Mesendoderm (in vitro differentiated cells): ENCODE data around the gene BCAP31.

Experiments
- DNase-seq: peaks from one replicate; pipeline ENCODE4 v3.0.0; 2013
- H2AK5ac ChIP-seq: 2 replicates; pipeline ENCODE4 v1.6.1; 2013; ENCODE audit warnings: low read length, inconsistent platforms
- H2BK120ac ChIP-seq: 2 replicates; pipeline ENCODE4 v1.6.1; 2013; ENCODE audit warnings: low read depth, mild to moderate bottlenecking, low read length, moderate library complexity, mixed read lengths
- H2BK15ac ChIP-seq: replicated peaks from 2 replicates; pipeline ENCODE4 v1.6.1; 2013; ENCODE audit warnings: low read depth, mild to moderate bottlenecking, moderate library complexity
- H2BK5ac ChIP-seq: 2 replicates; pipeline ENCODE4 v1.6.1; 2013; ENCODE audit warnings: low read length, inconsistent platforms
- H3K18ac ChIP-seq: 2 replicates; pipeline ENCODE4 v1.6.1; 2013; ENCODE audit warnings: mild to moderate bottlenecking, low read length, mixed read lengths
- H3K23ac ChIP-seq: one replicate; pipeline ENCODE4 v1.6.1; 2013; ENCODE audit warnings: low read length
- H3K27ac ChIP-seq: 2 replicates; pipeline ENCODE4 v1.5.1; 2013; ENCODE audit warnings: low read depth, mild to moderate bottlenecking, inconsistent platforms, low read length, moderate library complexity
- H3K27me3 ChIP-seq: 2 replicates; pipeline ENCODE4 v1.6.1; 2013; ENCODE audit warnings: low read length, control low read depth, mild to moderate bottlenecking, inconsistent platforms; ENCODE audit not compliant: insufficient read depth, poor library complexity
- H3K36me3 ChIP-seq: 2 replicates; pipeline ENCODE4 v1.6.1; 2013; ENCODE audit warnings: low read length, inconsistent platforms; ENCODE audit not compliant: control insufficient read depth, insufficient read depth
- H3K4ac ChIP-seq: one replicate; pipeline ENCODE4 v1.6.1; 2013; ENCODE audit warnings: low read depth, mild to moderate bottlenecking, low read length, moderate library complexity
- H3K4me1 ChIP-seq: 2 replicates; pipeline ENCODE4 v1.6.1; 2013; ENCODE audit warnings: low read depth, low read length, inconsistent platforms; ENCODE audit not compliant: control insufficient read depth
- H3K4me2 ChIP-seq: 2 replicates; pipeline ENCODE4 v1.6.1; 2013; ENCODE audit warnings: low read length
- H3K4me3 ChIP-seq: 2 replicates; pipeline ENCODE4 v1.5.1; 2013; ENCODE audit warnings: mild to moderate bottlenecking, low read length
- H3K56ac ChIP-seq: one replicate; pipeline ENCODE4 v1.6.1; 2013; ENCODE audit warnings: low read length
- H3K79me1 ChIP-seq: 2 replicates; pipeline ENCODE4 v1.6.1; 2013; ENCODE audit warnings: low read length, inconsistent platforms
- H3K79me2 ChIP-seq: 2 replicates; pipeline ENCODE4 v1.6.1; 2013; ENCODE audit warnings: mild to moderate bottlenecking, low read length; ENCODE audit not compliant: control insufficient read depth, insufficient read depth
- H3K9ac ChIP-seq: 2 replicates; pipeline ENCODE4 v1.6.1; 2013; ENCODE audit warnings: low read length, inconsistent platforms
- H4K5ac ChIP-seq: one replicate; pipeline ENCODE4 v1.6.1; 2013; ENCODE audit warnings: low read length
- H4K8ac ChIP-seq: one replicate; pipeline ENCODE4 v1.6.1; 2013; ENCODE audit warnings: low read depth, mild to moderate bottlenecking, control low read depth, low read length, moderate library complexity
- WGBS: extraction: QIAGEN DNeasy Blood & Tissue Kit; methylation state at CpG from one replicate; pipeline ENCODE4 v1.1.7; 2013; ENCODE audit warnings: low lambda C conversion rate, missing lambda C conversion rate; ENCODE audit not compliant: insufficient coverage; ENCODE audit errors: extremely low coverage; 5-methylcytosine and 5-hydroxymethylcytosine counted together

The BCAP31 gene

DNA sequence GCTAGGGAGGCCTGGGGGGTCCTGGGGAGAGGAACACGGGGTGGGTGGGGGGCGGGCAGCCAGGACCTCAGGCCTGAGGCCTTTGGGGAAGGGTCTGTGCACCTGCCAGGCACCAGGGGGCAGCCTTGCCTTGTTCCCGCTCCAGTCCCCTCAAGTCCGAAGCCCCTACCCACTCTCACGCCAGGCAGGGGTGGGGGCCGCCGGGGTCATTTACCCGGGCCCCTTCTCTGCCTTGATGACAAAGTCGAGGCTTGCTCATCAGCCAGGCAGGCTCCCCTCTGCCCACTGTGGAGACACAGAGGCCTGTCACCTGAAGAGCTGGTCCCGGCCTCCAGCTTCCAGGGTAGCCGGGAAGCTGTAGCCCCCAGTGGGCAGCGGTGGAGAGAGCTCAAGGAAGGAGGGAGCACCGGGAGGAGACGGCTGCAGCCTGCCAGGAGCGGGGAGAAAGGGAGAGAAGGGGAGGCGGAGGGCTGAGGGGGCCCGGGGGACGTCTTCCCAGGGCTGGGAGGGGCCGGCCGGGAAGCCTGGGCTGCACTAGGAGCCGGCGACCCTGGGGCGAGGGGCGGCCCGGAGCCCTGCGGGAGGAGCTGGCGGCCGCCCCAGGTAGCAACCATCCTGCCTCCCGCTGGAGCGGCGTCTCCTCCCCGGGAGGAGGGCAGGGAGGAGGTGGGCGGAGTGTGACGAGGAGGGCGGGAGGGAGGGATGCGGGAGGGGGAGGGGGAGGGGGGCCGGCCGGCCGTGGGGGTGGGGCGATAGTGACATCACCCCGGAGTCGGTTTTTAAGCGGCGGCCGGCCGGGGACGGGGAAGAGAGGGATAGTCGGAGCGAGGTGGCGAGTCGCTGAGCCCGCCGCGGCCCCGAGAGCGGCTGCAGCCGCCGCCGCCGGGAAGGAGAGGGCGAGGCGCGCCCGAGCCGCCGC, 36.8 kb downstream of the BCAP31 start, which contains the start of gene SLC6A8:
SLC6A8 (plus strand) TSS at position 806 of the 919 bp plus-strand sequence. CDS start 649 bp downstream, outside the sequence.
- Histone ChIP-seq H3K4me3 (peak within 1 kb of the TSS; percentile 35), H3K79me2 (no peaks in the 10 kb centered on the region), H3K9ac (peak within 1 kb of the TSS; percentile 69), H3K27me3 (no peaks in the 10 kb centered on the region), H2BK5ac (no peak within 1 kb of the TSS), H3K79me1 (no peaks in the 10 kb centered on the region), H4K8ac (no peak within 1 kb of the TSS), H3K27ac (no peak within 1 kb of the TSS), H3K4ac (peak within 1 kb of the TSS; percentile 46), H3K4me2 (no peak within 1 kb of the TSS), H2BK120ac (no peak within 1 kb of the TSS), H4K5ac (no peak within 1 kb of the TSS), H3K36me3 (no peaks in the 10 kb centered on the region), H3K56ac (peak within 1 kb of the TSS; percentile 73), H3K4me1 (no peaks in the 10 kb centered on the region), H2AK5ac (no peak within 1 kb of the TSS), H3K23ac (no peak within 1 kb of the TSS), H3K18ac (peak within 1 kb of the TSS; percentile 64), H2BK15ac (no peak within 1 kb of the TSS)
- DNase-seq = peak; percentile 78
- no CpG with 5 or more reads among the region's 66 CpGs for WGBS

- DNase-seq = peak; percentile 48
- WGBS = no CpG with 5 or more reads among the region's 9 CpGs
- no peak overlapping the region for H3K4me3 ChIP-seq
- no peak overlapping the region for H4K5ac ChIP-seq
- no peaks in the 10 kb centered on the region for H3K27me3 ChIP-seq
- H3K9ac ChIP-seq = no peak overlapping the region
- no peaks in the 10 kb centered on the region for H3K4me1 ChIP-seq
- no peak overlapping the region for H2BK5ac ChIP-seq
- H3K4ac ChIP-seq = no peak overlapping the region
- no peaks in the 10 kb centered on the region for H3K36me3 ChIP-seq
- no peaks in the 10 kb centered on the region for H3K79me1 ChIP-seq
- no peak overlapping the region for H2AK5ac ChIP-seq
- no peaks in the 10 kb centered on the region for H3K79me2 ChIP-seq
- no peak overlapping the region for H3K27ac ChIP-seq
- H2BK15ac ChIP-seq = no peak overlapping the region
- H3K23ac ChIP-seq = no peak overlapping the region
- no peak overlapping the region for H4K8ac ChIP-seq
- H2BK120ac ChIP-seq = no peak overlapping the region
- H3K4me2 ChIP-seq = no peak overlapping the region
- H3K56ac ChIP-seq = peak overlapping the region; percentile 30
- no peak overlapping the region for H3K18ac ChIP-seq
Measured at GRCh38 chrX:153686711-153687110, 37.5 kb downstream of the BCAP31 start.

- H3K4me1 ChIP-seq = no peaks in the 10 kb centered on the region
- H3K27ac ChIP-seq = no peak overlapping the region
- H3K4me3 ChIP-seq = no peak overlapping the region
- no peak overlapping the region for H3K23ac ChIP-seq
- DNase-seq = no peak
- no peak overlapping the region for H2AK5ac ChIP-seq
- H4K8ac ChIP-seq = no peak overlapping the region
- H3K79me1 ChIP-seq = no peaks in the 10 kb centered on the region
- H2BK15ac ChIP-seq = no peak overlapping the region
- no peaks in the 10 kb centered on the region for H3K36me3 ChIP-seq
- no peaks in the 10 kb centered on the region for H3K27me3 ChIP-seq
- no peak overlapping the region for H2BK120ac ChIP-seq
- no peak overlapping the region for H2BK5ac ChIP-seq
- peak overlapping the region; percentile 49 for H3K56ac ChIP-seq
- H3K79me2 ChIP-seq = no peaks in the 10 kb centered on the region
- no peak overlapping the region for H3K4ac ChIP-seq
- no peak overlapping the region for H3K9ac ChIP-seq
- WGBS = no CpG with 5 or more reads among the region's 24 CpGs
- H4K5ac ChIP-seq = no peak overlapping the region
- peak overlapping the region; percentile 32 for H3K18ac ChIP-seq
- no peak overlapping the region for H3K4me2 ChIP-seq
Measured at GRCh38 chrX:153685751-153686696, 38.2 kb downstream of the BCAP31 start.

DNA sequence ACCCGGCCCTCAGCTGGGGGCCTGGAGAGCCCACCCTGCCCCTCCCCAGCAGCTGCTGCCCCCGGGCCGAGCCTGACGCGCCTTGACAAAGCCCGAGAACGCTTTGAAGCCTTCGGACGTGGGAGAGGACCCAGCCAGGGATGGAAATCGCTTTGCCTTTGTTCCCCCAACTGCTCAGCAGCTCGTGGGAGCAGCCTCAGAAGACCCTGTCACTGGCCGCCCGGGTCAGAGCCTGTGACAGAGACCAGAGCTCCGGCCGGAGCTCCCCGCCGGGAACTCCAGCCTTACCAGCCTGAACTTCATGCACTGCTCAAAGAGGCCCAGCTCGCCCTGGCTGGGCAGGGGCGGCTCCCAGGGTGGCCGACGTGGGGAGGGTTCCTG, 39.0 kb downstream of the BCAP31 start:
- Histone ChIP-seq H3K79me2 (no peaks in the 10 kb centered on the region), H3K9ac (no peak overlapping the region), H3K23ac (no peak overlapping the region), H4K5ac (no peak overlapping the region), H3K36me3 (no peaks in the 10 kb centered on the region), H2BK15ac (no peak overlapping the region), H3K27ac (peak overlapping the region; percentile 28), H3K79me1 (no peaks in the 10 kb centered on the region), H3K27me3 (no peaks in the 10 kb centered on the region), H2AK5ac (no peak overlapping the region), H3K18ac (peak overlapping the region; percentile 32), H4K8ac (peak overlapping the region; percentile 56), H3K56ac (peak overlapping the region; percentile 50), H3K4me2 (no peak overlapping the region), H3K4me1 (no peaks in the 10 kb centered on the region), H2BK5ac (no peak overlapping the region), H3K4me3 (no peak overlapping the region), H3K4ac (peak overlapping the region; percentile 44), H2BK120ac (no peak overlapping the region)
- DNase-seq = no peak
- no CpG with 5 or more reads among the region's 21 CpGs for WGBS

DNA sequence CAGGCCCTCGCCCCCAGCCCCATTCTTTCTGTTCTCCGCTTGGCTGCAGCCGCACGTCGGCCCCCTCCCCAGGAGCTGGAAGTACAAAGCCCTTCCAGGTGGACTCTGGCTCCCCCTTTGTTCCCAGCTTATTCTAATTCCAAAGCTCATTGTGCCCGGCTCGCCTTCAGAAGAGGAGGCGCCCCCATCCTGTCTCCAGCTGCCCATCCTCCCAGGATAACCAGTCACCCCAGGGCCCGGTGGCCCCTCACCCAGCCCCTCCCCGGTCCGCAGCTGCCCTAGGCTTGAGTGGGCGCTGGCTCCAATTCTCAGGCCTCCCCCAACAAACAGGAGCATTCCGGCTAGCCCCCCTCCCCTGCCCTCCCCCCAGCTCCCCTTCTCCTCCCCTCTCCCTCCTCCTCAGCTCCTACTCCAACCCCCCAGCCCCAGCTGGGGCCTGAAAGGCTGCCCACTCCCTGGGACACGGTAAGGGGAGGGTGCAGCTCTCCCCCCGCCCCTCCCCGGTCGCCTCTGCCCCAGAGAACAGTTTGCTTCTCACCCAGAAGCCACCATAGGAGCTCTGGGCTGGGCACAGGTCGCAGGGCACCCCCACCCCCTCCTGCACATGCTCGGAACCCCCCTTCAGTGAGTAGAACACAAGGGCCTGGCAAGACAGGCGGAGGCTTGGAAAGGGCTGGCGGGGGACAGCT, 39.6 kb downstream of the BCAP31 start:
- Histone ChIP-seq H3K4me3 (no peak overlapping the region), H4K5ac (no peak overlapping the region), H3K23ac (no peak overlapping the region), H3K9ac (no peak overlapping the region), H3K79me1 (no peaks in the 10 kb centered on the region), H3K18ac (peak overlapping the region; percentile 32), H3K4me1 (no peaks in the 10 kb centered on the region), H2AK5ac (no peak overlapping the region), H2BK5ac (no peak overlapping the region), H3K4ac (peak overlapping the region; percentile 44), H3K27me3 (no peaks in the 10 kb centered on the region), H3K27ac (peak overlapping the region; percentile 28), H3K79me2 (no peaks in the 10 kb centered on the region), H3K56ac (peak overlapping the region; percentile 50), H4K8ac (no peak overlapping the region), H3K36me3 (no peaks in the 10 kb centered on the region), H3K4me2 (no peak overlapping the region), H2BK120ac (no peak overlapping the region), H2BK15ac (no peak overlapping the region)
- WGBS = no CpG with 5 or more reads among the region's 21 CpGs
- DNase-seq = peak; percentile 34
